ENCODE measurements around the gene PTCD1. TPM values are rescaled to one million over a fixed set of nuclear protein-coding genes. Genes with fewer than 3 reads are reported as not detected.

The PTCD1 gene
- total and polyA plus RNA-seq, 2 donors (not counting 1 experiment from before 2014, with no cell fraction given): 2.3 to 8.1 TPM

DNA sequence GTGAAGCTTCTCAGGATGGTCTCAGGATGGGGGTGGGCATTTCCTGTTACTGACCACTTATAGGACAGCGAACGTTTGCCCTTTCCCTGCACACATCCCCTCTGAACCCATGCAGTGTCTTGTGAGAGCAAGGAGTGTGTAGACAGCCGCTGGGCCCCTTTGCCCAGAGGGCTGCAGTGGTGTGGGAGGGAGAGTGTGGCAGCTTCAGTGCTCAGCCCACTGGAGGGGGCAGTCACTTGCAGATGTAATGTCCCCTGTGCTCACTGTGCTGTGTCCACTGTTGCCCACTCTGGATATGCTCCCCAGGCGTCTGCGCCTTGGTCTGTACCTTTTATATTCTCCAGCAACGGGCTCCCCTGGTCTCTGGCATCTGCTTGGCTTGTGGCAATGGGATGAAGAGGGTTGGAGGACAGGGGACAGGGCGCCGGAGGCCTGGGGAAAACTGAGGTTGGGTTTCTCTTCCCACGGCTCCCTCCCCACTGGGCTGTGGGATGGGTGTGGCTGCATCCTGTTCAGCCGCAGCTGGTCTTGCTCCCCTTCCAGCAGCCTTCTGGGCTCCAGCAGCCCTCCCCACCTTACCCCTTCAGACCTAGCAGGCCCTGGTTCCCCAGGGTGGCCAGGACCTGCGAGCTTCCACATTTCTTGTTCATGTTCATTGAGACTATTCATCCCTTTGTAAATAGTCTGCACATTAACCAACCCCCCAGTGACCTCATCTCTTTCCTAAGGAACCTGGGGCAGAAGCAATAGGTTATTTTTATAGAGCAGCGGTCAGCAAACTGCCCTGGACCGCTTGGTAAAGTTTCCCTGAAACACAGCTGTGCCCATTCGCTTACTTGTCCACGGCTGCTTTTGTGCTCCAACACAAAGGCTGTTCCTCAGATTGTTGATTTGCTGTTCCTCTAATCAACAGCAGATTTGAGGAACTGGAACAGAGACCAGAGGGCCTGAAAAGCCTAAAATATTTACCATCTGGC lies 40.2 kb upstream of the PTCD1 start:
- Histone ChIP-seq H3K4me3 (replicated peaks in 1 of 4; ENCODE audit: control extremely low read depth in 1 of 4, insufficient read depth in 1 of 4, low read depth in 3 of 4, low read length in 4 of 4) (no peak overlapping the region), H4K20me1 (ENCODE audit: control insufficient read depth, extremely low read depth, insufficient read depth, low read length) (no peaks in the 10 kb centered on the region), H3K9ac (ENCODE audit: insufficient read depth, low read length) (no peak overlapping the region), H3K4me2 (ENCODE audit: extremely low read depth, insufficient read depth, low read length) (no peak overlapping the region), H3K27ac (ENCODE audit: insufficient read depth, low read length) (no peak overlapping the region), H3K9me3 (ENCODE audit: control insufficient read depth, insufficient read depth, low read depth, low read length) (no peaks in the 10 kb centered on the region), H3K79me2 (ENCODE audit: control insufficient read depth, insufficient read depth, low read length) (peaks cover 35% of the 10 kb centered on the region), H3K27me3 (ENCODE audit: control insufficient read depth, insufficient read depth, low read length) (no peaks in the 10 kb centered on the region), H2AFZ (ENCODE audit: low read length) (no peak overlapping the region), H3K36me3 (ENCODE audit: control insufficient read depth, insufficient read depth, low read length) (peaks cover 7% of the 10 kb centered on the region), H3K4me1 (ENCODE audit: control insufficient read depth, extremely low read depth, insufficient read depth, low read length) (no peaks in the 10 kb centered on the region)
- TF ChIP-seq, protein P1, sequence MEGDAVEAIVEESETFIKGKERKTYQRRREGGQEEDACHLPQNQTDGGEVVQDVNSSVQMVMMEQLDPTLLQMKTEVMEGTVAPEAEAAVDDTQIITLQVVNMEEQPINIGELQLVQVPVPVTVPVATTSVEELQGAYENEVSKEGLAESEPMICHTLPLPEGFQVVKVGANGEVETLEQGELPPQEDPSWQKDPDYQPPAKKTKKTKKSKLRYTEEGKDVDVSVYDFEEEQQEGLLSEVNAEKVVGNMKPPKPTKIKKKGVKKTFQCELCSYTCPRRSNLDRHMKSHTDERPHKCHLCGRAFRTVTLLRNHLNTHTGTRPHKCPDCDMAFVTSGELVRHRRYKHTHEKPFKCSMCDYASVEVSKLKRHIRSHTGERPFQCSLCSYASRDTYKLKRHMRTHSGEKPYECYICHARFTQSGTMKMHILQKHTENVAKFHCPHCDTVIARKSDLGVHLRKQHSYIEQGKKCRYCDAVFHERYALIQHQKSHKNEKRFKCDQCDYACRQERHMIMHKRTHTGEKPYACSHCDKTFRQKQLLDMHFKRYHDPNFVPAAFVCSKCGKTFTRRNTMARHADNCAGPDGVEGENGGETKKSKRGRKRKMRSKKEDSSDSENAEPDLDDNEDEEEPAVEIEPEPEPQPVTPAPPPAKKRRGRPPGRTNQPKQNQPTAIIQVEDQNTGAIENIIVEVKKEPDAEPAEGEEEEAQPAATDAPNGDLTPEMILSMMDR (conservative IDR thresholded peaks at IDR 0.05 in 1 of 2, IDR thresholded peaks at IDR 0.05 in 1 of 2; ENCODE audit: low read depth in 1 of 2, low read length in 2 of 2): no peak
- no peak for TF ChIP-seq EZH2 (IDR thresholded peaks at IDR 0.05; ENCODE audit: low read length, missing control alignments)
- DNase-seq (ENCODE audit: low read depth in 2 of 2): no peak

DNA sequence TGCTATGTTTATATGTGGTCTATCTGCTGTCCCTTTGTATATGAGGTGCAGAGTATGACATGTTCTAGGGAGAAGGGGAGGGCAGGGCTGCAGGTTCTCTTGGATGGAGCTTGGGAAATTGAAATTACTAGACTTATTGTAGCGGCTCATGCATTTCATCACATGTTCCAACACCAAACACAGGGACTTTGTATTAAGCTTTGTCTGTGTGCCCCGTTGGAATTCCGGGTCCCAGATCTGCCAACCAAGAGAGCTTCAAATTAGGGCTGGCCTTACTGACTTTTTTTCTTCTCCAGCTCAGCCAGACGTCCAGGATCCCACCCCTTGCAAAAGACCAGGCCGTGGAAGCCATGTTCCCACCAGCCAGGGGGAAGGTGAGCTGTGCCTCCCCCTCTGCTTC lies 37.5 kb upstream of the PTCD1 start:
- Histone ChIP-seq H3K36me3 (ENCODE audit: control insufficient read depth, insufficient read depth, low read length) (peaks cover 6% of the 10 kb centered on the region), H2AFZ (ENCODE audit: low read length) (no peak overlapping the region), H4K20me1 (ENCODE audit: control insufficient read depth, extremely low read depth, insufficient read depth, low read length) (no peaks in the 10 kb centered on the region), H3K4me1 (ENCODE audit: control insufficient read depth, extremely low read depth, insufficient read depth, low read length) (peaks cover 2% of the 10 kb centered on the region), H3K27me3 (ENCODE audit: control insufficient read depth, insufficient read depth, low read length) (no peaks in the 10 kb centered on the region), H3K4me2 (ENCODE audit: extremely low read depth, insufficient read depth, low read length) (no peak overlapping the region), H3K9ac (ENCODE audit: insufficient read depth, low read length) (no peak overlapping the region), H3K9me3 (ENCODE audit: control insufficient read depth, insufficient read depth, low read depth, low read length) (no peaks in the 10 kb centered on the region), H3K4me3 (replicated peaks in 1 of 4; ENCODE audit: control extremely low read depth in 1 of 4, insufficient read depth in 1 of 4, low read depth in 3 of 4, low read length in 4 of 4) (no peak overlapping the region), H3K27ac (ENCODE audit: insufficient read depth, low read length) (no peak overlapping the region), H3K79me2 (ENCODE audit: control insufficient read depth, insufficient read depth, low read length) (peaks cover 43% of the 10 kb centered on the region)
- DNase-seq (ENCODE audit: low read depth in 2 of 2): no peak
- TF ChIP-seq, protein P1 (conservative IDR thresholded peaks at IDR 0.05 in 1 of 2, IDR thresholded peaks at IDR 0.05 in 1 of 2; ENCODE audit: low read depth in 1 of 2, low read length in 2 of 2): no peak
- TF ChIP-seq EZH2 (IDR thresholded peaks at IDR 0.05; ENCODE audit: low read length, missing control alignments): no peak

DNA sequence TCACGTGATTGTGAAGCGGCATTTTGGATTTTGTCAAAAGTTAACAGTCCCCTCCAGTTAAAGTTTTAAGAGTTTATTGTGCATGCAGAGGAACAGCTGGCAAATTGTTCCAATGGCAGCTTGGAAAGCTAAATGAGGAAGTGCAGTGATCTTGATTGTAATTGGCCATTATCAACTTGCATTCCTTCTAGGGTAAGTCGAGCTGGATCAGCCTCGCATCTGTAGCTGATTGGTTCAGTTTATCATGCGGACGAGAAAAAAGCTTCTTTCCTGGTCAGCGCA lies 34.7 kb upstream of the PTCD1 start:
- H3K4me2 ChIP-seq (ENCODE audit: extremely low read depth, insufficient read depth, low read length): peak overlapping the region; percentile 92
- peak overlapping the region; percentile 73 to 98 (median 76) for H3K4me3 ChIP-seq (replicated peaks in 1 of 4; ENCODE audit: control extremely low read depth in 1 of 4, insufficient read depth in 1 of 4, low read depth in 3 of 4, low read length in 4 of 4)
- no peaks in the 10 kb centered on the region for H3K9me3 ChIP-seq (ENCODE audit: control insufficient read depth, insufficient read depth, low read depth, low read length)
- no peaks in the 10 kb centered on the region for H3K27me3 ChIP-seq (ENCODE audit: control insufficient read depth, insufficient read depth, low read length)
- no peaks in the 10 kb centered on the region for H4K20me1 ChIP-seq (ENCODE audit: control insufficient read depth, extremely low read depth, insufficient read depth, low read length)
- peaks cover 2% of the 10 kb centered on the region for H3K4me1 ChIP-seq (ENCODE audit: control insufficient read depth, extremely low read depth, insufficient read depth, low read length)
- peak overlapping the region; percentile 76 for H3K9ac ChIP-seq (ENCODE audit: insufficient read depth, low read length)
- TF ChIP-seq, protein P1 (conservative IDR thresholded peaks at IDR 0.05 in 1 of 2, IDR thresholded peaks at IDR 0.05 in 1 of 2; ENCODE audit: low read depth in 1 of 2, low read length in 2 of 2): no peak
- no peak for TF ChIP-seq EZH2 (IDR thresholded peaks at IDR 0.05; ENCODE audit: low read length, missing control alignments)
- H3K36me3 ChIP-seq (ENCODE audit: control insufficient read depth, insufficient read depth, low read length): peaks cover 2% of the 10 kb centered on the region
- peak overlapping the region; percentile 77 for H3K27ac ChIP-seq (ENCODE audit: insufficient read depth, low read length)
- DNase-seq (ENCODE audit: low read depth in 2 of 2): peak; percentile 82 to 89
- H3K79me2 ChIP-seq (ENCODE audit: control insufficient read depth, insufficient read depth, low read length): peaks cover 38% of the 10 kb centered on the region
- peak overlapping the region; percentile 80 for H2AFZ ChIP-seq (ENCODE audit: low read length)

All from fibroblast of lung (primary cell).